OCI-LY3 (cell line): ENCODE data around the gene C1RL.

Source experiments
- H2AFZ ChIP-seq: fragments of 200-600, 300-600 bp; shearing (Covaris generic); 2 replicates; pipeline ENCODE4 v1.6.0; 2014; ENCODE audit warnings: antibody characterized with exemption, low read depth, low read length
- H3K27ac ChIP-seq: fragments of 200-600, 300-600 bp; sonication (generic); 2 replicates; pipeline ENCODE4 v1.5.1; 2014; ENCODE audit warnings: mild to moderate bottlenecking, low read length, moderate library complexity, mixed read lengths
- H3K27me3 ChIP-seq: fragments of 200-600, 300-600 bp; sonication (generic); 2 replicates; pipeline ENCODE4 v1.6.1; 2014; ENCODE audit warnings: low read depth, low read length, mixed read lengths
- H3K36me3 ChIP-seq: fragments of 200-600, 300-600 bp; sonication (generic); replicated peaks from 2 replicates; pipeline ENCODE3; 2014; ENCODE audit warnings: low read depth, low read length, mixed read lengths
- H3K4me1 ChIP-seq: fragments of 300-600, 200-600 bp; sonication (generic); 2 replicates; pipeline ENCODE4 v1.6.1; 2014; ENCODE audit warnings: low read length, mixed read lengths
- H3K4me2 ChIP-seq: fragments of 200-600, 300-600 bp; sonication (generic); 2 replicates; pipeline ENCODE4 v1.6.1; 2014; ENCODE audit warnings: low read length, mixed read lengths
- H3K4me3 ChIP-seq: fragments of 300-600, 200-600 bp; sonication (generic); 2 replicates; pipeline ENCODE4 v1.5.1; 2014; ENCODE audit warnings: antibody characterized with exemption, mild to moderate bottlenecking, low read length, moderate library complexity
- H3K79me2 ChIP-seq: fragments of 300-600, 200-600 bp; shearing (Covaris generic); 2 replicates; pipeline ENCODE4 v1.6.1; 2014; ENCODE audit warnings: mild to moderate bottlenecking, low read length, mixed read lengths
- H3K9ac ChIP-seq: fragments of 300-600, 200-600 bp; shearing (Covaris generic); 2 replicates; pipeline ENCODE4 v1.6.0; 2014; ENCODE audit warnings: mild to moderate bottlenecking, low read length, moderate library complexity
- H3K9me3 ChIP-seq: fragments of 200-600, 300-600 bp; shearing (Covaris generic); 2 replicates; pipeline ENCODE4 v1.6.1; 2014; ENCODE audit warnings: low read length, mixed read lengths; ENCODE audit not compliant: insufficient read depth
- H4K20me1 ChIP-seq: fragments of 200-600, 300-600 bp; sonication (generic); 2 replicates; pipeline ENCODE4 v1.6.1; 2016; ENCODE audit warnings: low read length, mixed read lengths; ENCODE audit not compliant: insufficient read depth
- CTCF ChIP-seq: fragments of 200-600, 300-600 bp; sonication (generic); IDR thresholded peaks from 2 replicates; pipeline ENCODE4 v1.5.1; 2014; ENCODE audit warnings: antibody characterized with exemption, low read length, low read depth
- EZH2phosphoT487 ChIP-seq: fragments of 200-600 bp; shearing (Covaris generic); IDR thresholded peaks from 2 replicates; pipeline ENCODE4 v1.6.1; 2018; ENCODE audit warnings: antibody characterized with exemption, mixed run types, low read depth

The C1RL gene

DNA sequence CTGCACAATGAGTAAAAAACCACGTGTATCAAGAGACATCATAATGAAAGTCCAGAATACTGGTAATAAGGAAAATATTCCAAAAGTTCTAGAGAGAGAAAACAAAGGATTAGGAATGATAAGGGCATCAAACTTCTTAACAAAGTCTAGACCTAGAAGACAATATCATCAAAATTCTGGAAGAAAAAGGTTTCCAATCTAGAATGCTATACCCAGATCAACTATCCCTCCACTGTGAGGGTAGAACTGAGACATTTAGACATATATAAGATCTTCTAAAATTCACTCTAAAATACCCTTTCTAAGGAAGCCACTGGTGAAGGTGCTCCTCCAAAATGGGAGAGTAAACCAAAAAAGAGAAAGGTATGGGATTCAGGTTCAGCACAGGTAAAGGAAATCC lies 2.9 kb downstream of the C1RL start:
- Histone ChIP-seq H2AFZ (no peak overlapping the region), H3K27ac (no peak overlapping the region), H3K27me3 (no peaks in the 10 kb centered on the region), H3K9me3 (peaks cover 7% of the 10 kb centered on the region; the same call in 1 of the 2 replicates), H3K36me3 (peaks cover 15% of the 10 kb centered on the region), H3K9ac (no peak overlapping the region), H3K4me3 (no peak overlapping the region), H3K4me2 (no peak overlapping the region), H3K4me1 (no peaks in the 10 kb centered on the region), H4K20me1 (no peaks in the 10 kb centered on the region), H3K79me2 (peaks cover 7% of the 10 kb centered on the region; the same call in 1 of the 2 replicates)
- no peak for TF ChIP-seq CTCF

GRCh38 chr12:7103837-7104584 lies 5.0 kb downstream of the C1RL start:
- no peak for TF ChIP-seq EZH2phosphoT487
- no peak for TF ChIP-seq CTCF
- Histone ChIP-seq H3K4me2 (no peak overlapping the region), H3K27ac (no peak overlapping the region), H3K79me2 (peaks cover 7% of the 10 kb centered on the region; the same call in 1 of the 2 replicates), H3K9me3 (peaks cover 7% of the 10 kb centered on the region; the same call in 1 of the 2 replicates), H2AFZ (no peak overlapping the region), H3K36me3 (peaks cover 15% of the 10 kb centered on the region), H3K27me3 (no peaks in the 10 kb centered on the region), H3K4me1 (no peaks in the 10 kb centered on the region), H3K9ac (no peak overlapping the region), H3K4me3 (no peak overlapping the region), H4K20me1 (no peaks in the 10 kb centered on the region)

DNA sequence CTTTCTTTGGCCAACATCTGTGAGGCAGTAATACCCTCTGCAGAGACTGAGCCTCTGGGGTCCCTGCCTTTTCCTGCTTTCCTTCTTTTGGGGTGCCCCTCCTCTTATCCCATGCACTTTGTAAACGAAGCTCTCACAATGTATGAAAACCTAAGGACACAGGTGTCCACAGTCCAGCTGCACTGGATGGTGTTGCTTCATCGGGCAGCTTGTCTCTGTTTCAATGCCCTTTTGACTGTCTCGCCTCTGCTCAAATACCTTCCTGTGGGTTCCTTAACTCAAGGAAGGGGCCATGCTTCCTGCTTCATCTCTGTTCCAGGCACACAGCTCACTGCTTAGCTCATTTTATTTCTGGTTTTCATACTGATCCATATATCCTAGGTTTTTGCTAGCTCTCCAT lies 6.4 kb downstream of the C1RL start:
- Histone ChIP-seq H3K9ac (no peak overlapping the region), H3K4me3 (no peak overlapping the region), H2AFZ (no peak overlapping the region), H3K4me1 (no peaks in the 10 kb centered on the region), H3K4me2 (no peak overlapping the region), H3K79me2 (no peaks in the 10 kb centered on the region), H3K36me3 (peaks cover 15% of the 10 kb centered on the region), H3K27ac (no peak overlapping the region), H3K27me3 (no peaks in the 10 kb centered on the region), H4K20me1 (no peaks in the 10 kb centered on the region), H3K9me3 (peaks cover 7% of the 10 kb centered on the region; the same call in 1 of the 2 replicates)
- TF ChIP-seq EZH2phosphoT487: no peak

DNA sequence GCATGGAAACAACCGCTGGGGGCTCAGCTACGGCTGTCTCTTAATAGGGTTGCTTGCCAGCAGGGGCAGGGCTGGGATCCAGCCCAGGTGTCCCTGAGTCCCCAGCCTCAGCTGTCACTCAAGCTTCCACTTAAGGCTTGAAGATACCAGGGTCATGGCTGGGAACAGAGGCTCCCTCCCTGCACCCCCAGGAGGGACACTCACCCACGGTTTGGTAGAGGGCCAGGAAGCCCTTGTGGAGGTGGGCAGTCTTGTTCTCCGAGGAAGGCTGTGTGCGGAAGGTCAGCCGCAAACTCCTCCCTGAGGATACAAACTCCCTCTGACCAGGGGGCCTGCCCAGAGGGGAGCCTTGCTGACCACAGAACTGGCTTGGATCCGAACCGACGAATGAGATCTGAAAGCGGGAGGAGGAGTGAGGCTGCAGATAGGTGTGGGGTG lies 7.3 kb downstream of the C1RL start:
- no peaks in the 10 kb centered on the region for H3K4me1 ChIP-seq
- H3K9me3 ChIP-seq: peaks cover 7% of the 10 kb centered on the region; the same call in 1 of the 2 replicates
- H3K27me3 ChIP-seq: no peaks in the 10 kb centered on the region
- peaks cover 11% of the 10 kb centered on the region for H3K36me3 ChIP-seq
- TF ChIP-seq EZH2phosphoT487 (no peak), CTCF (no peak)
- no peak overlapping the region for H2AFZ ChIP-seq
- H3K9ac ChIP-seq: no peak overlapping the region
- H3K4me2 ChIP-seq: no peak overlapping the region
- H4K20me1 ChIP-seq: no peaks in the 10 kb centered on the region
- no peak overlapping the region for H3K4me3 ChIP-seq
- H3K79me2 ChIP-seq: no peaks in the 10 kb centered on the region
- no peak overlapping the region for H3K27ac ChIP-seq
